Karpas-422 (cell line): Measurements from ENCODE around the gene TMSB15B. TPM values are rescaled to one million over a fixed set of nuclear protein-coding genes. Genes with fewer than 3 reads are reported as not detected.
"Not testable (repeated sequence)": the region's sequence is repeated elsewhere in the genome, so short reads cannot be mapped to it uniquely, and the experiment has no call there.

Experiments
- DNase-seq: peaks from one replicate; pipeline ENCODE4 v3.0.0-alpha.2; 2015
- H2AFZ ChIP-seq: fragments of 200-600 bp; sonication (generic); 2 replicates; pipeline ENCODE4 v1.6.1; 2014; ENCODE audit warnings: antibody characterized with exemption, low read length, mixed read lengths
- H3K27ac ChIP-seq: fragments of 200-600 bp; sonication (generic); 2 replicates; pipeline ENCODE4 v1.5.1; 2014; ENCODE audit warnings: mild to moderate bottlenecking, low read length, moderate library complexity
- H3K27me3 ChIP-seq: fragments of 200-600 bp; sonication (generic); 2 replicates; pipeline ENCODE4 v1.6.1; 2014; ENCODE audit warnings: low read length, mixed read lengths
- H3K36me3 ChIP-seq: fragments of 200-600 bp; sonication (generic); 2 replicates; pipeline ENCODE4 v1.6.1; 2014; ENCODE audit warnings: low read length, mixed read lengths; ENCODE audit not compliant: insufficient read depth
- H3K4me1 ChIP-seq: fragments of 200-600 bp; sonication (generic); 2 replicates; pipeline ENCODE4 v1.6.1; 2014; ENCODE audit warnings: mild to moderate bottlenecking, low read length, mixed read lengths
- H3K4me2 ChIP-seq: fragments of 200-600 bp; sonication (generic); 2 replicates; pipeline ENCODE4 v1.6.1; 2014; ENCODE audit warnings: low read length, low read depth, mild to moderate bottlenecking; ENCODE audit not compliant: poor library complexity, severe bottlenecking
- H3K4me3 ChIP-seq: fragments of 200-600 bp; sonication (generic); 2 replicates; pipeline ENCODE4 v1.5.1; 2014; ENCODE audit warnings: mild to moderate bottlenecking, antibody characterized with exemption, low read length, mixed read lengths
- H3K79me2 ChIP-seq: fragments of 200-600 bp; sonication (generic); 2 replicates; pipeline ENCODE4 v1.6.1; 2014; ENCODE audit warnings: mild to moderate bottlenecking, low read length, mixed read lengths
- H3K9ac ChIP-seq: fragments of 200-600 bp; sonication (generic); 2 replicates; pipeline ENCODE4 v1.6.0; 2014; ENCODE audit warnings: low read length
- H3K9me2 ChIP-seq: fragments of 200-600 bp; sonication (generic), shearing (Covaris generic); replicated peaks from 2 replicates; pipeline ENCODE4 v1.6.0; 2014; ENCODE audit warnings: mild to moderate bottlenecking, low read length, moderate library complexity; ENCODE audit not compliant: insufficient read depth
- H3K9me3 ChIP-seq: fragments of 300-700, 200-600 bp; sonication (generic); 2 replicates; pipeline ENCODE4 v1.6.1; 2014; ENCODE audit warnings: low read length, mixed read lengths
- H4K20me1 ChIP-seq: fragments of 200-600 bp; sonication (generic); 2 replicates; pipeline ENCODE4 v1.6.1; 2014; ENCODE audit warnings: mild to moderate bottlenecking, antibody characterized with exemption, low read length, low read depth; ENCODE audit not compliant: insufficient read depth
- total RNA-seq: library from RNA; depleted of rRNA; stranded (reverse); fragments of >200 nt; shearing (Covaris generic); gene quantifications from 2 replicates; pipeline ENCODE4 v1.2.3, GENCODE V29; 2014; ENCODE audit warnings: low replicate concordance; rRNA removed

The TMSB15B gene
- total RNA-seq = 1.0 and 13.2 TPM in 2 replicates

GRCh38 chrX:103962411-103963278 lies at the start of gene TMSB15B:
TSS of gene TMSB15B (plus strand) at chrX:103962627.
- H3K9ac ChIP-seq, H3K4me2 ChIP-seq, H3K79me2 ChIP-seq, H3K9me3 ChIP-seq, H3K36me3 ChIP-seq, H3K9me2 ChIP-seq, DNase-seq, H3K4me3 ChIP-seq, H2AFZ ChIP-seq, H4K20me1 ChIP-seq, H3K27ac ChIP-seq, H3K27me3 ChIP-seq, H3K4me1 ChIP-seq: not testable (repeated sequence)

GRCh38 chrX:103913356-103914020 lies 48.9 kb upstream of the TMSB15B start:
- H3K9me3 ChIP-seq = no peaks in the 10 kb centered on the region; the same call in 1 of the 2 replicates
- no peak overlapping the region for H3K27ac ChIP-seq
- no peak overlapping the region for H2AFZ ChIP-seq
- 0 out of 2 replicates have a peak, but pooled peaks cover 3% of the 10 kb centered on the region for H3K4me1 ChIP-seq
- no peak overlapping the region for H3K4me3 ChIP-seq
- H3K36me3 ChIP-seq = no peaks in the 10 kb centered on the region
- H4K20me1 ChIP-seq = no peaks in the 10 kb centered on the region
- no peaks in the 10 kb centered on the region for H3K79me2 ChIP-seq
- H3K9ac ChIP-seq = no peak overlapping the region
- H3K27me3 ChIP-seq = no peaks in the 10 kb centered on the region
- no peak for DNase-seq
- H3K9me2 ChIP-seq = no peaks in the 10 kb centered on the region
- H3K4me2 ChIP-seq = no peak overlapping the region

- peak; percentile 80 for DNase-seq
- Histone ChIP-seq H2AFZ (peak overlapping the region; percentile 78; the same call in 1 of the 2 replicates), H3K9ac (peak overlapping the region; percentile 70)
These were observed 44.4 kb upstream of the TMSB15B start for GRCh38 chrX:103918050-103918449.

GRCh38 chrX:103918571-103919269 lies 43.7 kb upstream of the TMSB15B start:
- Histone ChIP-seq H4K20me1 (no peaks in the 10 kb centered on the region), H3K4me2 (peak overlapping the region; percentile 71), H3K4me3 (peak overlapping the region; percentile 68), H3K9me3 (no peaks in the 10 kb centered on the region), H3K27ac (no peak overlapping the region), H3K36me3 (no peaks in the 10 kb centered on the region), H3K9me2 (no peaks in the 10 kb centered on the region), H3K79me2 (no peaks in the 10 kb centered on the region), H3K27me3 (no peaks in the 10 kb centered on the region), H3K4me1 (peaks cover 14% of the 10 kb centered on the region), H3K9ac (peak overlapping the region; percentile 70), H2AFZ (peak overlapping the region; percentile 78)
- DNase-seq = peak; percentile 81

More at GRCh38 chrX:103918050-103918449, 44.4 kb upstream of the TMSB15B start:
- no peaks in the 10 kb centered on the region for H3K27me3 ChIP-seq
- no peaks in the 10 kb centered on the region for H4K20me1 ChIP-seq
- H3K9me3 ChIP-seq = no peaks in the 10 kb centered on the region
- no peaks in the 10 kb centered on the region for H3K79me2 ChIP-seq
- H3K27ac ChIP-seq = no peak overlapping the region
- no peaks in the 10 kb centered on the region for H3K36me3 ChIP-seq
- peak overlapping the region; percentile 71 for H3K4me2 ChIP-seq
- H3K4me1 ChIP-seq = peaks cover 14% of the 10 kb centered on the region
- H3K4me3 ChIP-seq = peak overlapping the region; percentile 68
- H3K9me2 ChIP-seq = no peaks in the 10 kb centered on the region

GRCh38 chrX:103919270-103919637 lies 43.2 kb upstream of the TMSB15B start:
- Histone ChIP-seq H3K4me2 (peak overlapping the region; percentile 71), H3K79me2 (no peaks in the 10 kb centered on the region), H3K27me3 (no peaks in the 10 kb centered on the region), H3K27ac (no peak overlapping the region), H2AFZ (peak overlapping the region; percentile 78; the same call in 1 of the 2 replicates), H3K4me3 (peak overlapping the region; percentile 68), H4K20me1 (no peaks in the 10 kb centered on the region), H3K36me3 (no peaks in the 10 kb centered on the region), H3K9ac (peak overlapping the region; percentile 70), H3K9me3 (no peaks in the 10 kb centered on the region), H3K9me2 (no peaks in the 10 kb centered on the region), H3K4me1 (peaks cover 14% of the 10 kb centered on the region)
- peak; percentile 77 for DNase-seq

GRCh38 chrX:103920515-103920914 lies 41.9 kb upstream of the TMSB15B start:
- H3K27ac ChIP-seq, H2AFZ ChIP-seq, H3K36me3 ChIP-seq, H3K27me3 ChIP-seq, H3K4me3 ChIP-seq, H4K20me1 ChIP-seq, H3K9ac ChIP-seq, H3K9me3 ChIP-seq, DNase-seq, H3K79me2 ChIP-seq, H3K9me2 ChIP-seq: not testable (repeated sequence)
- Histone ChIP-seq H3K4me2 (peak overlapping the region; percentile 71), H3K4me1 (peaks cover 17% of the 10 kb centered on the region)

GRCh38 chrX:103927030-103927429 lies 35.4 kb upstream of the TMSB15B start:
- no peaks in the 10 kb centered on the region for H3K27me3 ChIP-seq
- H3K36me3 ChIP-seq = no peaks in the 10 kb centered on the region
- H3K79me2 ChIP-seq = no peaks in the 10 kb centered on the region
- DNase-seq = peak; percentile 41
- H3K9ac ChIP-seq = no peak overlapping the region
- H3K4me3 ChIP-seq = no peak overlapping the region
- H3K9me3 ChIP-seq = no peaks in the 10 kb centered on the region
- no peaks in the 10 kb centered on the region; the same call in 1 of the 2 replicates for H4K20me1 ChIP-seq
- no peak overlapping the region for H2AFZ ChIP-seq
- H3K27ac ChIP-seq = no peak overlapping the region
- no peak overlapping the region for H3K4me2 ChIP-seq
- H3K9me2 ChIP-seq = no peaks in the 10 kb centered on the region
- H3K4me1 ChIP-seq = peaks cover 21% of the 10 kb centered on the region

GRCh38 chrX:103927633-103928032 lies 34.8 kb upstream of the TMSB15B start:
- Histone ChIP-seq H3K4me2 (no peak overlapping the region), H3K79me2 (no peaks in the 10 kb centered on the region), H3K9me2 (no peaks in the 10 kb centered on the region), H3K4me3 (no peak overlapping the region), H3K9me3 (no peaks in the 10 kb centered on the region), H3K27me3 (no peaks in the 10 kb centered on the region), H3K4me1 (peaks cover 21% of the 10 kb centered on the region), H4K20me1 (no peaks in the 10 kb centered on the region; the same call in 1 of the 2 replicates), H3K36me3 (no peaks in the 10 kb centered on the region), H3K9ac (no peak overlapping the region), H2AFZ (no peak overlapping the region), H3K27ac (no peak overlapping the region)
- DNase-seq = no peak
